Measurements from ENCODE around the gene GOSR1.

- TF ChIP-seq CTCF (IDR thresholded peaks at IDR 0.05) (no peak), EZH2 (IDR thresholded peaks at IDR 0.05; ENCODE audit: borderline replicate concordance, insufficient read depth, low read depth, low read length, poor library complexity, severe bottlenecking) (no peak)
Observed at GRCh38 chr17:30427611-30428010, 49.6 kb upstream of the GOSR1 start.
